GM19372 (cell line): Measurements from ENCODE around the gene GLI2.

ENCODE experiments used
- ATAC-seq: cut with Tn5 transposase; IDR thresholded peaks from one replicate; pipeline ENCODE4 v1.9.1; 2021; ENCODE audit warnings: mild to moderate bottlenecking, low read depth, moderate library complexity; ENCODE audit not compliant: unreplicated experiment

GLI2 gene

DNA sequence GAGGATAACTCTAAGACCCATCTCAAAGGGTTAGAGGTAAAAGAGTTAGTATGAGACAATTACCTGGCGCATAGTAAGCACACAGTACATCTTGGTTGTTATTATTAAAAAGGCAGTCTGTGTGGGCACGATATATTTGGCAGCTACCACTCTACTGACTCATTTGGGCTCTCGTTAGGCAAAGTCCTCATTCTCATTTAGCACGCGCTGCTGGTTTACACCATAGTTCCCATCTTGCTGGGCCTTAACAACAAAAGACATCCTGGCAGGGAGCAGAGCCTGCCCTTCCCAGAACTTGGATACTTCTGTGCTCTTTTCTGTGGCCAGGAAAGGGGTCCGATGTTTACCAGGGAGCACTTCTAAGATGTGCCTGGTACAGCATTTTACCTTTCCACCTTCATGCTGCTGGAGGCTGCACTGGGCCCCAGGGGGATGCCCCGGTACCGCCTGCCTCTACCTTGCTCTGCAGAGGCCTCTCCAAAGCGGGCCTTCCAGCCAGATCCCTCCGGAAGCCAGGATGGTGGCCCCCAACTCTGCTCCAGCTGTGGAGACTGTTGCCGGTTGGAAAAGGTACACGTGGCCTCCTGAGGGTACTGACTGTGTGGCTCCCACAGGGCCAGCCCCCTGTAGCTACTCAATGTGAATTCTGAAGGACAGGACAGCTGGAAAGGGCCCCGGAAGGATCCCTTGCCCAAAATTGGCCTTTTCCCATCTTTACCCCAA is 15.0 kb downstream of the GLI2 start:
- ATAC-seq = no peak

DNA sequence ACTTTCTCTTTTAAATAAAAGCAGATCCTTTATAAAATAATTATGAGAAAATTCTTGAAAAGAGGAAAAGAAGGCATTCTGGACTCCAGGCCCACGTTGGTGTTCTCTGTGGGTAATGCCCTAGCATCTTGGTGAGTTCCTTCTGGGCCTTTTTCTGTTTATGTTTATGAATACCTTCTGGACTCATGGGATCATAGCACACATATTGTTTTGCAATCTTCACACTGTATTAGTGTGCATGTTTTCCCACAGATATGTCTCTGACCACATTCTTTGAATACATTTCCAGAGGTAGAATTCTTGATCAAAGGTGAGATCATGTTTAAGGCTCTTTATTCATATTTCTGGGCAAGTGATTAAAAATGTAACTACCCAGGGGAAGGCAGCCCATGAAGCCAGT is 15.9 kb downstream of the GLI2 start:
- ATAC-seq = no peak

DNA sequence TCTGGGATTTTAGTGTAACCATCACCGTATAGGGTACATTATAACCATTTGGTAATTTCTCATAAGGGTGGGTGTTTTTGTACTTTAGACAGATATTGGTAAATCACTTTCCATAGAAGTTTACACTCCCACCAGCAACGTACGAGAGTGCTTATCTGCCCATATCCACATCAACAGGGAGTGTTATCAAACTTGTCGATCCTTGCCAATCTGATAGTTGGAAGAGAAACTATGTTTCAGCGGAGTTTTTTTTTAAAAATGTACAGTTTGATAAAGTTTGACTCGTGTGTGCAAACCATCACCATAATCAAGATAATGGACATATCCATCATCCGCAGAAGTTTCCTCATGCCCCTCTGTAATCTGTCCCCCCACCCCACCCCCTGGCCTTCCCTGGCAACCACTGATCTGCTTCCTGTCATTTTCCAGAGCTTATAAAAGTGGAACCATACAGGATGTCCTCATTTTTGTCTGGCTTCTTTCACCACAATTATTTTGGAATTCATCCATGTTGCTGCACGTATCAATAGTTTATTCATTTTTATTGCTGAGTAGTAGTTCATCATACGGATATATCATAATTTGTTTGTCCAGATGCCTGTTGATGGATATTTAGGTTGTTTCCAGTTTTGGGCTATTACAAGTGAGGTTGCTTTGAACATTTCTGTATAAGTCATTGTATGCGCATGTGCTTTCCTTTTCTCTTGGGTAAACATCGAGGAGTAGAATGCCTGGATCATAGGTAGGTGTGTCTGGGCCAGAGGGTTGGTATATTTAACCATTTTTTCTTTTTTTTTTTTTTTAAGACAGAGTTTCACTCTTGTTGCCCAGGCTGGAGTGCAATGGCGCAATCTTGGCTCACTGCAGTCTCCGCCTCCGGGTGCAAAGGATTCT is 18.6 kb downstream of the GLI2 start:
- ATAC-seq = no peak

DNA sequence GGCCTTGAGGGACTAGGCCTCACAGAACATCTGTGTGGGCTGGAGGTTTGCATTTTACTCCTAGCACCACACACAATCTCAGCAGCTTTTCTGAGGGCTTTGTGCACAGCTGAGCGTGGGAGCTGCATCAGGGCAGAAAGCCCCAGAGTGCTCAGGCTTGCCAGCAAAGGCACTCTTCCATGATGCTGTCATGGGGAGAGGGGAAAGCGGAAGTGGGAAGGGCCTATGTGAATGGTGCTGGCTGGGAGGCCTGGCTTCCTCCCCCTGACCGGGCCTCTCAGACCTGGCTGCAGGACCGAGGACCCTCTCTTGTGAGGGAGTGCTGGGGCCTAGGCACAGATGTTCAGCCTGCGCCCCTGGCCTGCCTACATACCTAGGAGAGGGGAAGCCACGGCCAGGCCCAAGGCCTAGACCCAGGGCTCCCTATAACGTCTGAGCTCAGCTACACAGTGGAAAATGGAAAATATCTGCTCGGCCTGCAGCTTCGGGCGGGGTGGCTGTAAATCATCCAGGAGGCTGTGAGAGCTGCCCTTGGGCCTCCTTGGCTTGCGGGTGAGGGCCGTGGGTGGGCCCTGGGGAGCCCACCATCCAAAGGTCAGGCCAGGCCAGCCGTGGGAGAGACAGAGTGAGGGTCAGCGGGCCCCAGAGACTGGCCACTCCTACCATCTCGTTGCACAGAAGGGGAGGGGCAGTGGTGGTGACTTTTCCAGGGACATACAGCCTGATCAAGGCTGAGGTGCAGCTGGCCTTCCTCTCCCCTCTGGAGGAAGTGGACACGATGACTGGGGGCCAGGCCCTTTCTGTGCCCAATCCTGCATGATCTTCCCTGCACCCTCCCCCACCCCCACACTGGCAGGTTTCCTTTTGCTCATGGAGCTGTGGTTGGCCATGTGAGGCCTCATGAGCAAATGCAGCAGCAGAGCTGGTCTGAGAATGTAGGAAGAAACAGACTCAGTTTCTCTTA is 22.8 kb downstream of the GLI2 start:
- ATAC-seq = no peak

DNA sequence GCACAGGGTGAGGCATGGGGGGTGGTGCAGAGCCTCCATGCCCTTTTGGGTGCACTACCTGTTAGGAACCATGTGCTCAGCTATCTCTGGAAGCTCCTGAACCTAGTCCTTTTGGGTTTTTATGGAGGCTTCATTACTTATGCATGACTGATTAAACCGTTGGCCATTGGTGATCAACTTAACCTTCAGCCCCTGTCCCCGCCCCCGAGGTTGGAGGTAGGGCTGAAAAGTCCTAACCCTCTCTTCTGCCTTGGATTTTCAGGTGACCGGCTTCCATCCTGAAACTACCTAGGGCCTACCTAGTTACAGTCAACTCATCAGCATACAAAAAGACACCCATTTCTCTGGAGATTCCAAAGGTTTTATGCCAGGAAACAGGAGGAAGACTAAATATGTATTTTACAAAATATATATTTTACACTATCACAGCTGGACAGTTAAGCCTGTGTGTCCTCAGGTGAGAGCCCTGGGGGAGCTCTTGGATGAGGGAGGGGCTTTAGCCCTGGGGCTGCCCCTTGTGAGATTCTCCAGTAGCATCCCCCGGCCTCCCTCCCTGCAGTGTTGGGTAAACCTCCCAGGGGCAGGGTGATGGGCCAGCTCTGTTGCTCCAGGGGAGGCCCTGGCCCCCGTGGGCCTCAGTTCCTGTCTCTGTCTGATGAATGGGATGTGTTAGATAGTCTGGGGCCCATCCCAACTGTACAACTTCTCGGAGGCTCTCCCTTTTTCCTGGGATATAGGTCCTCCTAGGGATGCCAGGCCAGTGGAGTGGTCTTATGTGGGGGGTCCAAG is 24.1 kb downstream of the GLI2 start:
- no peak for ATAC-seq

DNA sequence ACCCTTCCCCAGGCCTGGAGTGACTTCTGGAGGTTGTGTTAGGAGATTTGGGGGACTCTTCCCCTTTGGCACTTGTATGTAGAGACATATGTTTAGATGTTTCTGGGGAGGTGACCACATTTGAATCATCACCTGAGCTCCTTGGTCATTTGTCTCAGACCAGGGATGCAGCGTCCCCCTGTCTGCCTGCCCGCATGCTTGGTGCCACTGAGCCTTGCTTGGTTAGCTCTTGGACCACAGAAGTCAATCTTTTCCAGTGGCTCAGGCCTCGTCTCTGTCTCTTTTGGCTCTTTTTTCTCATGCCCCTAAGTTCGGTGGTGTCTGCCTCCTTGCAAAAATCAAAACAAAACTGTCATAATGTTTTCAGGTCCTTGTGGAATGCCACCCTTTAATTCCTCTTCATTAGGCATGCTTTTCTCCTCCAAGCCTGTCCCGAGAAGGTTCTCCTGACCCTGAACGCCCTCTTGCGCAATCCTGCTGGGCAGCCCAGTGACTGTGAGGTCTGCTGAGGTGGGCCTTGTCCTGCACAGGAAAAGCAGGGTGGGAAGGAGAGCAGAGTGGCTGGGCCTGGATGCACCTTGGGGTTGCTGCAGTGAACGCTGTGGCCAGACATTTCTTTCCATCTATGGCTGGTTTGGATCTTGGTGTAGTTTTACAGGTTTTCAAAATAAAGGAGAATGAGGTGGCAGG is 24.9 kb downstream of the GLI2 start:
- ATAC-seq = no peak

DNA sequence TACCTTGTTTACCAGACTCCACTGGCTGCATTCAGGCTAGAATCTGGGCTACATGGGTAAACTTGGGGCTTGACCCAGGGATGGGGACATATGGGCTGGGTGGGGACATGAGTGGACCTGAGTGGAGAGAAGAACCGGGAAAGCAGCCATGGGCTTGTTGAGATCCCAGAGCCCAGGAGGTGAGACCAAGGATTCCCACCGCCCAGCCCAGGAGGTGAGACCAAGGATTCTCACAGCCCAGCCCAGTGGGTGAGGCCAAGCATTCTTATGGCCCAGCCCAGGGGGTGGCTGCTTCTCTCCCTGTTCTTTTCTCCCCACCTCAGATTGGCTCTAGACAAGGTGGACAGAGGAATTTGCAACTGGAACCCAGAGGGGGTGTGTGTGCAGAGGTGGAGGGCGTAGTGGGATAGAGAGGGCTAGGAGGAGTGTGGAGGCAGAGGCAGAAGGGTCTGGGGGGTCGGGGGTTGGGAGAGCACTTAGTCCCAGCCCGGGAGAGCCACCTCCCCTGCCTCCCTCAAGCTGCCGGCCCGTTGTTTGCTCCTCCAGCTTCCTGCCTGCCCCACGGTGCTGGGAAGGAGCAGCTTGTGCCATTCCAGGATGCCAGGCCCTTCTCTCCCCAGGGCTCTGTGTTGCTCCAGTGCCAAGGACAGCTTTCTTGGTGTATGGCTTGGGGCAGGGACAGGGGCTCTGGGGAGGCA is 25.6 kb downstream of the GLI2 start:
- ATAC-seq = no peak

DNA sequence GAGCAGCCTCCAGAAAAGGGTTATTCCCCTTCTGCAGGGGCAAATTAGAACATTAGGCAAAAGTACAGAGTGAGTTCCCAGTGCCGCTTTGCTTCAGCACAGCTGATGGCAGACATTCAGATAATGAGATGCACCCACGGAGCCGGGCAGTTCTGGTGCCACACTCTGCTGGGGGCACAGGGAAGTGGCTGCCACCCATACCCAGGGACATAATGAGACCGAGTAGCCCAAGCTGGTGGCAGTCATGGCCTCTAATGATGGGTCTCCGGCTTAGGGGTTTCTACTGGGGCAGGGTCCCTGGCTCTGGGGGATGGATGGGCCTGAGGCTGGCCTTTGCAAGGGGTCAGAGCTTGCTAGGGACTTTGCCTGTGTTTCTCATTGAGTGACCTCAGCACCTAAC is 26.2 kb downstream of the GLI2 start:
- ATAC-seq = no peak

DNA sequence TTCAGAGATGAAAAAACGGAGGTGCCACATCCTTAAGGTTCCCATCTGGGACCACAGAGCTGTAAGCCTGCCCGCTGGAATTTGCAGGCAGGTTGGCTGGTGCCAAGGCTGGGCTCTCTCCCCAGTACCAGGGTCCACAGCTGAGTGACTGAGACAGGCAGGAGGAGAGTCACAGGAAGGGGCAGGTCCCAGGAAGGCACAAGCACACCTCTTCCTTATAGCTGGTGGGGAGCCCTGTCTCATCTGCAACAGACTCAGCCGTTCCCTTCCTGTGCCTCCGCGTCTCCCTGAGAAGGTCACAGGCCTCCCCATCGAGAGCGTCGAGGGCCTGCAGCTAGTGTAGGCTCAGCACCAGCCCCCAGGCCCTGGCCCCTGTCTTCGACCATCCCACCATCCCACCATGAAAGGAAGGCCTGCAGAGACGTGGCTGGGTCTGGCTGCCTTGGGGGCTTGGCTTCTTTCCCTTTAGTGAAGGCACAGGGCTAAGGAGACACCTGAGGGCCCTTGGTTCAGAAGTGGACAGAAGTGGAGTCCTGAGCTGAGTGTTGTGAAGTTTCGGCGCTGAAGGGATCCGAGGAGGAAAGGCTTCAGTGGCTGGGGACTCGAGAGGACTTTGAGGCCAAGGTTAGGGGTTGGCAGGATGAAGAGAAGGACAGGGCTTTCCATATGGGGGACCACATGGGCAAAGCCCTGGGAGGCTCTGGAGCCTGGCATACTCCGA is 26.8 kb downstream of the GLI2 start:
- ATAC-seq = no peak

DNA sequence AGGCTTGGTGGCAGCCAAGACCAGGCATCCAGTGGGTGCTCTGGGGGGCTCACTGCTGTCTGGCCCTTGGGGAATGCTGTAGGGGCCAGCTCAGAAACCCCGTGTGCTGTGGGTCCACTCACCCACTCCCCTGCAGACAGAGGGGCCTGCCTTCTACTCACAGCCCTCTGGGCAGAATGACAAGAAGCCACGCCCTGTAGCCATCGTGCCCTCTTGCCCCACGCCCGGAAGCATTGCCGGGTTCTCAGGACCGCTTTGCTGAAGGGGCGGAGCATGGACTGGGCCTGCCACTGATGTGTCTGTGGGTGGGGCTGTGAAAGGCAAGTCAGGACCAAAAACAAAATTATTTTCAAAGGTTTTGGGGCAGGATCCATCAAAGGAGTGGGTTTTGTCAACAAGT is 27.8 kb downstream of the GLI2 start:
- ATAC-seq = no peak

DNA sequence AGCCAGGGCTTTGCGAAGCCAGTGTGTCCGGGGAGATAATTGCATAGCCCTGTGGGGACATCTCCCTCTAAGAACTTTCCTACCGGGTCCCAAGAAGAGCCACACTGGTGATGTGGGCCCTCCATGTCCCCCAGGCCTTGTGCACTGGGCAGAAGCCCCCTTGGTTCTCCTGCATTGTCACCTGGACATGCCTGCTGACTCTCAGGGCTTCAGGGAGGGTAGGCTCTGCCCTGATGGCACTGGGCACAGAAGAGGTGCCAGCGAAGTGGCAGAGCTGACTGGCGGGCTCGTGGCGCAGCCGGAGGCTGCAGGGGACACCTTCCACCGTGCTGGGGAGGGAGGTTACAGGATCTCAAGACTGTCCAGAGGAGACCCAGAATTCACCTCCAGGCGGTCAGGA is 28.3 kb downstream of the GLI2 start:
- no peak for ATAC-seq

DNA sequence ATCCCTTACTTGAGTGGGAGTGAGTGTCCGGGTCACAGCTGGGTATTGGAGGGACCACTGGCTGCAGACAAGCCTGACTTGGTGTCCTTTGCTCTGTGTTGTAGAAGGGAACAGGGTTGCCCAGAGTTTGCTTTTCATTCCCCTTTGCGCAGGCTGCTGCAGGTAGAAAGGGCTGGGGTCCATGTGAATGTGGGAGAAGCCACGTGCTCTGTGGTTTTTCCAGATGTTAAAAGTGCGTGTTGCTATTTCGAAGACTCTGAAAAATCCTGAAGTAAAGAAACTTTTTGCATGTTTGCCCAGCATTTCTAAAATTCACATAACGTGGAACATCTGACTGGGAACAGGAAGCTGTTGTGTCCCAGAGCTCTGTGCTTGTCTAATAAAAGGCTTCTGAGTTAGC is 28.8 kb downstream of the GLI2 start:
- ATAC-seq = no peak

DNA sequence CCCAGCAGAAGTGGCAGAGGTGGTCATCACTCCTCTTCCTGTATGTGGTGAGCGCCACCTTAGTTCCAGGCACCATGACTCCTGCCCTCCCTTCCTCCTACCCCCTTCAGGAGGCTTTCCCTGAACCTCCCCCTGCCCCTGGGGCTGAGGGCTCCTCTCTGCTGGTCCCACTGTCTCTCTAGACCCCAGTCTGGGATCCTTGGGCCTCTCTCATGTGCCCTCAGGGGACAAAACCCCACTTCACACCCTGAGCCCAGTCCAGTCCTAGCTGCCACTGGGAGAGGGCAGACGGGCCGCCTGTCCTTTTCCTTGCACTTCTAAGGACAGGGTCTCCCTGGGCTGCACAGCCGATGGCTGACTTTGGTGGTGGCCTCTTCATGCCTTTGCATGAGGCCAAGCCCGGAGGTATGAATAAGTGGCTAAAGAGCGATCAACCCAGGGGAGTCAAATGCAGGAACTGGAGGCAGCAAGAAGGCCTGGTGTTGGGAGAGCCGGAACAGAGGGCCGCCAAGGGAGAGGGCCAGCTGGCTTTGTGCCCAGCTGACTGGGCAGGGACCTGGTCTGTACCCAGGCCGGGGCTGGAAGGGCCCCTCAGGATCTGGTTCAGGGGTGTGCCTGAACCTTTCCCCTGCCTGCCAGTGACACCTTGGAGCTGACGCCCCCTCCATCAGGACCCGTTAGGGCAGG is 29.5 kb downstream of the GLI2 start:
- ATAC-seq = no peak

DNA sequence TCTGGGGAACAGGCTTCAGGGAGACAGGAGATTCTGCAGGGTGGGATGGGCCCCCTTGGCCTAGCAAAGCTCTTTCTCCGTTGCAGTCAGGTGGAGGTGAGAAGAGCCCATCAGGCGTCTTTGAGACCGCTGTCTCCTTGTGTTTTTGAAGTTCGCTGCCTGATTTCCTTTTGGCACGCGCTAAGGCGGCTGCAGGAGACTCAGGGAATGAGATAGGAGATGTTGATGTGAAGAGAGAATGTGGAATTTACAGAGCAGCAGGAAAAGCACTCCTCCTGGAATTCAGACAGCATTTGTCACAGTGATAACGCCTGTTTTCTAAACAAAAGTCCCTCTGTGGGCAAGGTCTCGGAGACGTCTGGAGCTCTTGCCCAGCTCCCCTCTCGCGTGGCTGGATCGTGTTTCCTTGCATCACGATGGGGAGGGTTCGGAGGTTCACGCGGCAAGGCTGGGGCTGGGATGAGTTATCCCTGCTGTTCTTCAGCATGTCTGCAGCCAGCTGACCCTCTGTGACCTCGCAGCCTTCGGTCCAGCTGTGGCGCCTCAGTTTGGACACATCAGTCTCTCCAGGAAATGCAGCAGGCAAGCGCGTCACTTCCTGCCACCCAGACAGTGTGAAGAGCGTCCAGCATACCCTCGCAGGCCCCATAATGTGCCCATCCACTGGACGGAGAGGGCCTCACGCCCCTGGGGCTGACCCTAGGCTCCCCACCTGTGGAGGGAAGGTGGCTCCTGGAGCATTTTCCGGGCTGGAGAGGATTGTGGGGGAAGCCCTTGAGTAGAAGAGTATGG is 30.2 kb downstream of the GLI2 start:
- no peak for ATAC-seq

DNA sequence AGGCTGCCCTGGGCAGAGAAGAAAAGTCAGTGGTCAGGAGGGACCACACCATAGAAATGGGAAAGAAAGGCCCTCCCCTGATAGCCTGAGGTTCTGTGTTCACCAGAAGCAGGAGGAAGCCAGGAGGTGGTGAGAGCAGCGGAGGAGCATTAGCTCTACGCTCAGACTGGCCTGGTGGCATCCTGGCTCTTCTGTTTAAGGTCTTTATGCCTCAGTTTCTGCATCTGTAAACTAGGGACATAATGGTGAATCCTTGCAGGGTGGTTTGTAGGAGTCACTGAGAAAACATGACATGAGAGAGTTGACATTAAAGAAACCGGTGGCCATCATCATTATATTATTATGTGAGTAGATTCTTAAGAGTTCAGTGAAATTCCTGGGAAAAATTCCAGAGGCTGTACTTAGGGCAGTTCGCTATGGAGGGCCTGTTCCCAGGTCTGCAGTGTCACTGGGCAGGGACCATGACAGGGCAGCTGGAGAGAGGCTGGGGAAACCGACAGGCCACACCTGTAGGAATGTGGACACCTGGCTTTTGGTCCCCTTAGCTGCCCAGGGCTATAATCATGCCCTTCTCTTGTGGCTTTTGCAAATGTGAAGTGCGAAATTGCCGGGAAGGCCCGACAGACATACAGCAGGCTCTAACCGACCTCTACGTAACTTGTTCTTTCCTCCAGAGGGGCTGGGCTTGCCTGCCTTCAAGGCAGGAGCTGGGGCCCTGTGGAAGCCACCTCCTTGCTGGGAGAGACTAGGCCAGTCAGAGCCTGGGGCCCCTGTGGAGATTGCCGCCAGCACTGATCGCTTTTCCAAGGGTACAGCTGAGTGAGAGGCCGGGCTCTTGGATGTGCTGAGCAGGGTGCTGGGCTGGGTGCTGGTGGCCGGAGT is 31.0 kb downstream of the GLI2 start:
- ATAC-seq = no peak

DNA sequence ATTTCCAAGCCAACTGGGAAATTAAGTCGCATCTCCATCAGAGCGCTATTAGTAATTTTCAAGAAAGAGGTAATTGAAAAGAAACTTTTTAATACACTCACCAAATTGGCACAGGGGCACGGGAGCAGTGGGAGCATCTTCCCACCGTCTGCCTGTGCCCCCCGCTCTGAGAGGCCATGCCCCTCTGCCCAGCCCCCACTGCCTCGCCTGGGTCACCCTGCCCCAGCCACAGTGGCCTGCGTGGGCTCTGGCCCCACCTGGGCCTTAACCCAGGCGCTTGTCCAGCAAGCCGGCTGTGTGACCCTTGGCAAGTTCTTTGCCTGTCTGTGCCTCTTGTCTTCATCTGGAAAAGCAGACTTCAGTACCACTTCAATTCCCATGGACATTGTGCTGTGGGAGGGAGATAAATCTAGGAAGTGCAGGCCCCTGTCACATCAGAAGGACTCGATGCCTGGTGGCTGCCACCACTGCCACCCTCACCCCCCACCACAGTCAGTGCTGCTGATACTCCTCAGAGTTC is 31.9 kb downstream of the GLI2 start:
- no peak for ATAC-seq
